Neural cell (in vitro differentiated cells): ENCODE results near the gene AKT1S1. TPM values are rescaled to one million over a fixed set of nuclear protein-coding genes. Genes with fewer than 3 reads are reported as not detected.

Experiments used
- H2AFZ ChIP-seq: fragments of 200-600, 300-800 bp; sonication (generic), shearing (Covaris generic); 2 replicates; pipeline ENCODE4 v1.6.0; 2014; ENCODE audit warnings: low read depth, mild to moderate bottlenecking, antibody characterized with exemption, low read length, moderate library complexity
- H3F3A ChIP-seq: fragments of 200-600 bp; shearing (Covaris generic); 2 replicates; pipeline ENCODE4 v1.6.1; 2016; ENCODE audit warnings: mild to moderate bottlenecking, moderate library complexity, mixed read lengths, antibody characterized with exemption, low read length; ENCODE audit not compliant: insufficient read depth, poor library complexity, severe bottlenecking
- H3K27ac ChIP-seq: fragments of 200-600, 300-800 bp; sonication (generic), shearing (Covaris generic); 2 replicates; pipeline ENCODE4 v1.5.1; 2014; ENCODE audit warnings: mild to moderate bottlenecking, low read length, moderate library complexity
- H3K27me3 ChIP-seq: fragments of 300-800, 200-600 bp; sonication (generic), shearing (Covaris generic); 2 replicates; pipeline ENCODE4 v1.6.0; 2014; ENCODE audit warnings: mild to moderate bottlenecking, low read depth, low read length, moderate library complexity; ENCODE audit not compliant: insufficient read depth
- H3K36me3 ChIP-seq: fragments of 300-800, 200-600 bp; sonication (generic), shearing (Covaris generic); 2 replicates; pipeline ENCODE4 v1.5.1; 2014; ENCODE audit warnings: mild to moderate bottlenecking, antibody characterized with exemption, low read length, moderate library complexity; ENCODE audit not compliant: insufficient read depth
- H3K4me2 ChIP-seq: fragments of 300-800, 200-600 bp; sonication (generic), shearing (Covaris generic); 2 replicates; pipeline ENCODE4 v1.6.0; 2014; ENCODE audit warnings: mild to moderate bottlenecking, low read length
- H3K4me3 ChIP-seq: fragments of 300-800, 200-600 bp; sonication (generic), shearing (Covaris generic); 2 replicates; pipeline ENCODE4 v1.5.1; 2014; ENCODE audit warnings: mild to moderate bottlenecking, low read length, moderate library complexity
- H3K79me2 ChIP-seq: fragments of 200-600 bp; shearing (Covaris generic); replicated peaks from 2 replicates; pipeline ENCODE4 v1.6.0; 2014; ENCODE audit warnings: mild to moderate bottlenecking, low read length, moderate library complexity; ENCODE audit not compliant: insufficient read depth
- H3K9ac ChIP-seq: fragments of 300-800, 200-600 bp; sonication (generic), shearing (Covaris generic); 2 replicates; pipeline ENCODE4 v1.6.1; 2016; ENCODE audit warnings: mild to moderate bottlenecking, low read length, mixed read lengths
- H3K9me2 ChIP-seq: fragments of 200-600 bp; shearing (Covaris generic); 2 replicates; pipeline ENCODE4 v1.6.1; 2016; ENCODE audit warnings: mild to moderate bottlenecking, low read length, mixed read lengths; ENCODE audit not compliant: insufficient read depth
- H3K9me3 ChIP-seq: fragments of 200-600, 300-800 bp; sonication (generic), shearing (Covaris generic); 2 replicates; pipeline ENCODE4 v1.6.1; 2016; ENCODE audit warnings: mild to moderate bottlenecking, mixed run types, low read length, moderate library complexity, mixed read lengths
- H4K20me1 ChIP-seq: fragments of 200-600 bp; shearing (Covaris generic); 2 replicates; pipeline ENCODE4 v1.6.1; 2016; ENCODE audit warnings: mild to moderate bottlenecking, mixed run types; ENCODE audit not compliant: insufficient read depth
- EP300 ChIP-seq: fragments of 450-650 bp; conservative IDR thresholded peaks from 2 replicates; pipeline ENCODE4 v1.6.1; 2014; ENCODE audit warnings: antibody characterized with exemption, mild to moderate bottlenecking, moderate library complexity; ENCODE audit not compliant: poor library complexity, severe bottlenecking
- EZH2 ChIP-seq: fragments of 200-600, 300-800 bp; shearing (Covaris generic), sonication (generic); IDR thresholded peaks from 2 replicates; pipeline ENCODE4 v1.6.1; 2014; ENCODE audit warnings: antibody characterized with exemption, low read length, borderline replicate concordance, mild to moderate bottlenecking; ENCODE audit not compliant: insufficient read depth, poor library complexity, severe bottlenecking
- MXI1 ChIP-seq: fragments of 450-650 bp; conservative IDR thresholded peaks from 2 replicates; pipeline ENCODE4 v1.6.1; 2014; ENCODE audit warnings: antibody characterized with exemption, mild to moderate bottlenecking; ENCODE audit not compliant: poor library complexity, severe bottlenecking
- POLR2AphosphoS5 ChIP-seq: IDR thresholded peaks from 2 replicates; pipeline ENCODE4 v1.6.1; 2012
- RAD21 ChIP-seq: fragments of 450-650 bp; conservative IDR thresholded peaks from 2 replicates; pipeline ENCODE4 v1.6.1; 2014; ENCODE audit warnings: antibody characterized with exemption, mild to moderate bottlenecking, moderate library complexity
- SMC3 ChIP-seq: fragments of 450-650 bp; conservative IDR thresholded peaks from 2 replicates; pipeline ENCODE4 v1.6.1; 2014; ENCODE audit warnings: antibody characterized with exemption, mild to moderate bottlenecking, moderate library complexity; ENCODE audit not compliant: poor library complexity
- TAF1 ChIP-seq: IDR thresholded peaks from 2 replicates; pipeline ENCODE4 v1.6.1; 2012; ENCODE audit warnings: low read depth
- polyA plus RNA-seq: library from polyadenylated mRNA; depleted of rRNA; stranded (reverse); fragments of >200 nt; gene quantifications from 2 replicates; pipeline ENCODE4 v1.2.3, GENCODE V29; 2014
- TF ChIP-seq, protein P1 (sequence below): fragments of 450-650 bp; IDR thresholded peaks from 2 replicates; pipeline ENCODE4 v1.5.1; 2014; ENCODE audit warnings: antibody characterized with exemption, mild to moderate bottlenecking, moderate library complexity; ENCODE audit not compliant: poor library complexity, severe bottlenecking
- TF ChIP-seq, protein P2 (sequence below): IDR thresholded peaks from 2 replicates; pipeline ENCODE4 v1.6.1; 2012; ENCODE audit warnings: borderline replicate concordance

The AKT1S1 gene
- polyA plus RNA-seq, 1 donor from 2014 or later: 4.8 TPM

DNA sequence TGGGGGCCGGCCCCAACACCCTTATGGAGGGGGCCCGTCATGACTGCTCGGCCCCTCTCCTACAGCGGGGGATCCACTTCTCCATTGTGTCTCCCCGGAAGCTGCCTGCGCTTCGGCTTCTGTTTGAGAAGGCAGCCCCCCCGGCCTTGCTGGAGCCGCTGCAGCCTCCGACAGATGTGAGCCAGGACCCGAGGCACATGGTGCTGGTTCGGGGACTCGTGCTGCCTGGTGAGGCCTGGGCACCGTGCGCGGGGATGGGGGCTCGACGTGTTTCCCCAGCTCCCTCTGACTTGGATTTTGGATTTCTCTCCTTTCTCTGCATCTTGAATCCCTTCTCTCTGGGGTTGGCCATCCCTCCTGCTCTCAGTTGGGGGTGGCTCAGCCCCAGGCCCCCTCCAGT, 47.4 kb downstream of the AKT1S1 start:
- no peaks in the 10 kb centered on the region for H3K27me3 ChIP-seq
- H3K9me3 ChIP-seq: no peaks in the 10 kb centered on the region
- no peaks in the 10 kb centered on the region for H3K79me2 ChIP-seq
- no peak overlapping the region for H3K9ac ChIP-seq
- H4K20me1 ChIP-seq: no peaks in the 10 kb centered on the region
- no peak overlapping the region for H2AFZ ChIP-seq
- no peak overlapping the region for H3K4me2 ChIP-seq
- no peak overlapping the region for H3K27ac ChIP-seq
- no peaks in the 10 kb centered on the region for H3K9me2 ChIP-seq
- H3F3A ChIP-seq: no peaks in the 10 kb centered on the region
- no peak overlapping the region for H3K4me3 ChIP-seq
- no peaks in the 10 kb centered on the region for H3K36me3 ChIP-seq
- TF ChIP-seq, protein P1, sequence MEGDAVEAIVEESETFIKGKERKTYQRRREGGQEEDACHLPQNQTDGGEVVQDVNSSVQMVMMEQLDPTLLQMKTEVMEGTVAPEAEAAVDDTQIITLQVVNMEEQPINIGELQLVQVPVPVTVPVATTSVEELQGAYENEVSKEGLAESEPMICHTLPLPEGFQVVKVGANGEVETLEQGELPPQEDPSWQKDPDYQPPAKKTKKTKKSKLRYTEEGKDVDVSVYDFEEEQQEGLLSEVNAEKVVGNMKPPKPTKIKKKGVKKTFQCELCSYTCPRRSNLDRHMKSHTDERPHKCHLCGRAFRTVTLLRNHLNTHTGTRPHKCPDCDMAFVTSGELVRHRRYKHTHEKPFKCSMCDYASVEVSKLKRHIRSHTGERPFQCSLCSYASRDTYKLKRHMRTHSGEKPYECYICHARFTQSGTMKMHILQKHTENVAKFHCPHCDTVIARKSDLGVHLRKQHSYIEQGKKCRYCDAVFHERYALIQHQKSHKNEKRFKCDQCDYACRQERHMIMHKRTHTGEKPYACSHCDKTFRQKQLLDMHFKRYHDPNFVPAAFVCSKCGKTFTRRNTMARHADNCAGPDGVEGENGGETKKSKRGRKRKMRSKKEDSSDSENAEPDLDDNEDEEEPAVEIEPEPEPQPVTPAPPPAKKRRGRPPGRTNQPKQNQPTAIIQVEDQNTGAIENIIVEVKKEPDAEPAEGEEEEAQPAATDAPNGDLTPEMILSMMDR: no peak
- TF ChIP-seq, protein P2, sequence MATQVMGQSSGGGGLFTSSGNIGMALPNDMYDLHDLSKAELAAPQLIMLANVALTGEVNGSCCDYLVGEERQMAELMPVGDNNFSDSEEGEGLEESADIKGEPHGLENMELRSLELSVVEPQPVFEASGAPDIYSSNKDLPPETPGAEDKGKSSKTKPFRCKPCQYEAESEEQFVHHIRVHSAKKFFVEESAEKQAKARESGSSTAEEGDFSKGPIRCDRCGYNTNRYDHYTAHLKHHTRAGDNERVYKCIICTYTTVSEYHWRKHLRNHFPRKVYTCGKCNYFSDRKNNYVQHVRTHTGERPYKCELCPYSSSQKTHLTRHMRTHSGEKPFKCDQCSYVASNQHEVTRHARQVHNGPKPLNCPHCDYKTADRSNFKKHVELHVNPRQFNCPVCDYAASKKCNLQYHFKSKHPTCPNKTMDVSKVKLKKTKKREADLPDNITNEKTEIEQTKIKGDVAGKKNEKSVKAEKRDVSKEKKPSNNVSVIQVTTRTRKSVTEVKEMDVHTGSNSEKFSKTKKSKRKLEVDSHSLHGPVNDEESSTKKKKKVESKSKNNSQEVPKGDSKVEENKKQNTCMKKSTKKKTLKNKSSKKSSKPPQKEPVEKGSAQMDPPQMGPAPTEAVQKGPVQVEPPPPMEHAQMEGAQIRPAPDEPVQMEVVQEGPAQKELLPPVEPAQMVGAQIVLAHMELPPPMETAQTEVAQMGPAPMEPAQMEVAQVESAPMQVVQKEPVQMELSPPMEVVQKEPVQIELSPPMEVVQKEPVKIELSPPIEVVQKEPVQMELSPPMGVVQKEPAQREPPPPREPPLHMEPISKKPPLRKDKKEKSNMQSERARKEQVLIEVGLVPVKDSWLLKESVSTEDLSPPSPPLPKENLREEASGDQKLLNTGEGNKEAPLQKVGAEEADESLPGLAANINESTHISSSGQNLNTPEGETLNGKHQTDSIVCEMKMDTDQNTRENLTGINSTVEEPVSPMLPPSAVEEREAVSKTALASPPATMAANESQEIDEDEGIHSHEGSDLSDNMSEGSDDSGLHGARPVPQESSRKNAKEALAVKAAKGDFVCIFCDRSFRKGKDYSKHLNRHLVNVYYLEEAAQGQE: no peak
- TF ChIP-seq RAD21 (no peak), POLR2AphosphoS5 (no peak), TAF1 (no peak), SMC3 (no peak), MXI1 (no peak), EP300 (no peak), EZH2 (no peak)

DNA sequence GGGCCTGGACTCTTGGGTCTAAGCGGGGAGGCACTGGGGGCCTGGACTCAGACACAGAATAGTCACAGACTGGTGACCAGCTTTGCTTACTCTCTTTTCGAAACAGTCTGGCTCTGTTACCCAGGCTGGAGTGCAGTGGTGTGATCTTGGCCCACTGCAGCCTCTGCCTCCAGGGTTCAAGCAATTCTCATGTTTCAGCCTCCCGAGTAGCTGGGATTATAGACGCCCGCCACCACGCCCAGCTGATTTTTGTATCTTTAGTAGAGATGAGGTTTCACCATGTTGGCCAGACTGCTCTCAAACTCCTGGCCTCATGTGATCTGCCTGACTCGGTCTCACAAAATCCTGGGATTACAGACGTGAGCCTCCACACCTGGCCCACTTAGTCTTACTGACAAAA, 48.0 kb downstream of the AKT1S1 start:
- no peak overlapping the region for H3K9ac ChIP-seq
- no peaks in the 10 kb centered on the region for H3K9me2 ChIP-seq
- H3K4me3 ChIP-seq: no peak overlapping the region
- H3K27me3 ChIP-seq: no peaks in the 10 kb centered on the region
- no peaks in the 10 kb centered on the region for H3F3A ChIP-seq
- H3K4me2 ChIP-seq: no peak overlapping the region
- no peak for TF ChIP-seq SMC3
- no peak for TF ChIP-seq MXI1
- no peak for TF ChIP-seq POLR2AphosphoS5
- no peak for TF ChIP-seq TAF1
- TF ChIP-seq RAD21: no peak
- no peak for TF ChIP-seq EP300
- no peak for TF ChIP-seq EZH2
- TF ChIP-seq, protein P2: no peak
- TF ChIP-seq, protein P1: no peak
- H3K9me3 ChIP-seq: no peaks in the 10 kb centered on the region
- H3K27ac ChIP-seq: no peak overlapping the region
- H4K20me1 ChIP-seq: no peaks in the 10 kb centered on the region
- H3K36me3 ChIP-seq: no peaks in the 10 kb centered on the region
- peaks cover under 1% of the 10 kb centered on the region for H3K79me2 ChIP-seq
- no peak overlapping the region for H2AFZ ChIP-seq
